ENCODE data around the gene HOOK2. TPM values are rescaled to one million over a fixed set of nuclear protein-coding genes. Genes with fewer than 3 reads are reported as not detected.

Gene HOOK2, protein sequence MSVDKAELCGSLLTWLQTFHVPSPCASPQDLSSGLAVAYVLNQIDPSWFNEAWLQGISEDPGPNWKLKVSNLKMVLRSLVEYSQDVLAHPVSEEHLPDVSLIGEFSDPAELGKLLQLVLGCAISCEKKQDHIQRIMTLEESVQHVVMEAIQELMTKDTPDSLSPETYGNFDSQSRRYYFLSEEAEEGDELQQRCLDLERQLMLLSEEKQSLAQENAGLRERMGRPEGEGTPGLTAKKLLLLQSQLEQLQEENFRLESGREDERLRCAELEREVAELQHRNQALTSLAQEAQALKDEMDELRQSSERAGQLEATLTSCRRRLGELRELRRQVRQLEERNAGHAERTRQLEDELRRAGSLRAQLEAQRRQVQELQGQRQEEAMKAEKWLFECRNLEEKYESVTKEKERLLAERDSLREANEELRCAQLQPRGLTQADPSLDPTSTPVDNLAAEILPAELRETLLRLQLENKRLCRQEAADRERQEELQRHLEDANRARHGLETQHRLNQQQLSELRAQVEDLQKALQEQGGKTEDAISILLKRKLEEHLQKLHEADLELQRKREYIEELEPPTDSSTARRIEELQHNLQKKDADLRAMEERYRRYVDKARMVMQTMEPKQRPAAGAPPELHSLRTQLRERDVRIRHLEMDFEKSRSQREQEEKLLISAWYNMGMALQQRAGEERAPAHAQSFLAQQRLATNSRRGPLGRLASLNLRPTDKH
- 55.4 TPM for total RNA-seq

DNA sequence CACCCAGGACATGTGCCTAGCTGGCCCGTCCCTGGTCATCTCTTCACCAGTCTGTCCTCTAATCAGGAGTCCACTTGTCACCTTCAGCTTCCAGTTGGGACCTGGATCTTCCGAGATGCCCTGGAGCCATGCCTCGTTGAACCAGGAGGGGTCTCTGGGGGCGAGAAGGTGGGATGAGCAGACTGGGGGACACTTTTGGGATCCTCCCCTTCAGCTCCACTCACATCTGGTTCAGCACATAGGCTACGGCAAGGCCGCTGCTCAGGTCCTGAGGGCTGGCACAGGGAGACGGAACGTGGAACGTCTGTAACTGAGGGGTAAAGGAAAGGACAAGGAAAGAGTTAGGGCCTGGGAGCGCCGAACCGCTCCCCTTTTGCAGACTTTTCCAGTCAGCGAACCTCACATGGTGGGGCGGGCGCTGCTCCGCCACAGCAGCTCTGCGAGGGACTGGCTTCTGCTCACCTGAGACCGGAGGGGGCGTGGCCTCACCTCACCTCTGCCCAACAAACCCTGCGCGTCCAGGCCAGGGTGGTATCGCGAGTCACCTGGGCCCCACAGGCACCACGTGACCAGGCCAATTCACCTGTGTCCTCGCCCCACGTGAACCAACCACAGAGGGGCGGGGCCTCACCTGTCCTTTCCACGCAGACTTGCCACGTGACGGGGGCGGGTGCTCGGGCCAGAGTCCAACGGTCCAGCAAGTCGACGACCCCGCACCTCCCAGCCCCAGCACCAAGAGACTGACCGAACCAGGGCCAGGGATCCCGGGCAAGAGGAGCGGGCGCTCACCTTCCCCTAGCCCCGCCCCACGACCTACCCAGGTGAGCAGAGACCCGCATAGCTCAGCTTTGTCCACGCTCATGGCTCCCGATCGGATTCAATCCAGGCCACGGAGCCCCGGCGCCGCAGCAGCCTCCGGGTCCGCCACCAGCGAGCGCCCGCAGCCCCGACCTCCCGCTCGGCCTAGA lies at the start of gene HOOK2:
Gene HOOK2, minus strand, starts transcription at position 965 of the 968 bp plus-strand sequence. Its CDS starts 103 bp downstream, at position 862.

DNA sequence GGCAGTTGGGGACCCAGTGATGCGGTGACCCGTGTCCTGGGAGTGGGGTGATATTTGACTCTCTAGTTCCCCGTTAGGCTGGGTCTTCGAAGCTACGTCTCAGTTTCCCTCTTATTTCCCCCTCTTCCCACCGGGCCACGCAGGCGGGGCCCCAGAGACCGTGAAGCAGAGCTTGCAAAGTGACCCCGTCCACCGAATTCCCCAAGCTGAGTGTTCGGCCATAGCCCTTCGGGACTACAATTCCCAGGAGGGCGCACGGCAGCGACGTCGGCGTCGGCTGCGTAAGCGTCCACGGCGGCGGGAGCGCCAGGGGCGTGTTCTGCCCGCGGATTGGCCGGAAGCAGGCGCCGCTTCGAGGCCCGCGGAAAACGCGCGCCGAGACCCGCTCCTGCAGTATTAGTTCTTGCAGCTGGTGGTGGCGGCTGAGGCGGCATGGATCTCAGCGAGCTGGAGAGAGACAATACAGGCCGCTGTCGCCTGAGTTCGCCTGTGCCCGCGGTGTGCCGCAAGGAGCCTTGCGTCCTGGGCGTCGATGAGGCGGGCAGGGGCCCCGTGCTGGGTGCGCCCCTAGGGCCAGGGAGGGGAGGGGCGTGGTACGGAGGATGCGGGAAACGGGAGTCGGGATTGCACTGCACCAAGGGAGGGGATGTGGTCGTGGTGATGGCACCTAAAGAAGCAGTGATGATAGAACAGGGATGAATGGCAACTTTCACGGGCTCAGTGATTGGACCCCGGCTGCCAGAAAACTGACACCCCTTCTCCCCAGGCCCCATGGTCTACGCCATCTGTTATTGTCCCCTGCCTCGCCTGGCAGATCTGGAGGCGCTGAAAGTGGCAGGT lies 31.1 kb upstream of the HOOK2 start, which contains the start of gene RNASEH2A:
Gene RNASEH2A, plus strand, starts transcription at position 343 of the 840 bp plus-strand sequence. Its CDS starts 90 bp downstream, at position 433.

DNA sequence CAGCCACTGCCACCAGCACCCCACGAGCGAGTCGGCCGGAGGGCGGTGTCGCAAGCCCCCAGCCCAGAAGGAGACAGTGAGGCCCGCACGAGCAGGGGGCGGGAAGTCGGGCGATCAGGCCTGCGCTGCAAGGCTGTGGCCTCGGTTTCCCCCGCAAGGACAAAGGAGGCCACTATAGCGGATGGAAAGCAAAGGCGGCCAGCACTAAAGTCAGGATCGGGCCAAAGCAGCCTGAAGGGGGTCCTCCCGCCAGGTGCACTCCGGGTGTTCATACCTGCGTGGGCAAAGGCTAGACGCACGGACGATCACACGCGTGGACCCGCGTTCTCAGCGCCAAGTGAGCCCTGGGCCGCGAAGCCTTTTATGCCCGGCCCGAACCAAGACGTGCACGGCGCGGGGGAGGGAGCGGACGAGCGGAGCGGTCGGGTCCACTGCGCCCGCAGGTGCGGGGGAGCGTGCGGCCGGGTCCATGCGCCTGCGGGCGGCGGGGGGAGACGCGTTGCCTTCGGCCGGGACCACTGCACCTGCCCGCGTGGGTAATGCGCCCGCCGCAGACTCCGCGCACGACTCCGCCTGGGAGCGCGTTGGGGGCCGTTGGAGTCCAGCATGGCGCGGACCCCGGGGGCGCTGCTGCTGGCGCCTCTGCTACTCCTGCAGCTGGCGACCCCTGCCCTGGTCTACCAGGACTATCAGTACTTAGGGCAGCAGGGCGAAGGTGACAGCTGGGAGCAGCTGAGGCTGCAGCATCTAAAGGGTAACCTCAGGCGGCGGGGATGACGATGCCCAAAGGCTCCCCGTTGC lies 26.3 kb upstream of the HOOK2 start, which contains the start of the genes PRDX2 and THSD8:
Gene PRDX2, minus strand, starts transcription at position 335 of the 801 bp plus-strand sequence. CDS start 539 bp downstream, outside the sequence.
Gene THSD8, plus strand, starts transcription at position 604 of the 801 bp plus-strand sequence. Its CDS starts 3 bp downstream, at position 607.

DNA sequence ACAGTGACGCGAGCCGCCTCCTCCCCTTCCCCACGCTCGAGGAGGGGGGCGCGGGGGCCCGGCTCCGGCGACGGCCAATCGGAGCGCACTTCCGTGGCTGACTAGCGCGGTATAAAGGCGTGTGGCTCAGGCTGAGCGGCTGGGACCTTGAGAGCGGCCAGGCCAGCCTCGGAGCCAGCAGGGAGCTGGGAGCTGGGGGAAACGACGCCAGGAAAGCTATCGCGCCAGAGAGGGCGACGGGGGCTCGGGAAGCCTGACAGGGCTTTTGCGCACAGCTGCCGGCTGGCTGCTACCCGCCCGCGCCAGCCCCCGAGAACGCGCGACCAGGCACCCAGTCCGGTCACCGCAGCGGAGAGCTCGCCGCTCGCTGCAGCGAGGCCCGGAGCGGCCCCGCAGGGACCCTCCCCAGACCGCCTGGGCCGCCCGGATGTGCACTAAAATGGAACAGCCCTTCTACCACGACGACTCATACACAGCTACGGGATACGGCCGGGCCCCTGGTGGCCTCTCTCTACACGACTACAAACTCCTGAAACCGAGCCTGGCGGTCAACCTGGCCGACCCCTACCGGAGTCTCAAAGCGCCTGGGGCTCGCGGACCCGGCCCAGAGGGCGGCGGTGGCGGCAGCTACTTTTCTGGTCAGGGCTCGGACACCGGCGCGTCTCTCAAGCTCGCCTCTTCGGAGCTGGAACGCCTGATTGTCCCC lies 16.1 kb upstream of the HOOK2 start, which contains the start of gene JUNB:
Gene JUNB, plus strand, starts transcription at position 142 of the 706 bp plus-strand sequence. Its CDS starts 286 bp downstream, at position 428.

DNA sequence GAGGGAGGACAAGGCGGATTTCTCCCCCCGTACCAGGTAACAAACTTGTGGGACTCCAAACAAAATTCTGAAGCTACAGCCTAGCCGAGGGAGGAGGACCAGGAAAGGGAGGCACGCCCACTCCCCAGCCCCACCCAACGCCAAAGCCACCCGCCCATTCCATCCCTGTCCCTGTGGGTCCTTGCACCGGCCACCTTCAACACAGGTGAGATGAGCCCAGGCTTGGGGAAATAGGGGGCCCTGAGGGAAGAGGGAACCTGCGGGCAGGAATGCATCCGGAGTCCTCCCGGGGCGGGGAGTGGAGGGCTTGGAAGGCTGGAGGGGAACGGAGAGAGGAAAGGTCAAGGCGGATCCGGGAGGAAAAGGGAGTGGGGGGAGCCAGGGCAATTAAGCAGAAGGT lies 23.7 kb downstream of the HOOK2 start, which contains the start of gene BEST2:
Gene BEST2, plus strand, starts transcription at position 157 of the 400 bp plus-strand sequence. CDS start 802 bp downstream, outside the sequence.

DNA sequence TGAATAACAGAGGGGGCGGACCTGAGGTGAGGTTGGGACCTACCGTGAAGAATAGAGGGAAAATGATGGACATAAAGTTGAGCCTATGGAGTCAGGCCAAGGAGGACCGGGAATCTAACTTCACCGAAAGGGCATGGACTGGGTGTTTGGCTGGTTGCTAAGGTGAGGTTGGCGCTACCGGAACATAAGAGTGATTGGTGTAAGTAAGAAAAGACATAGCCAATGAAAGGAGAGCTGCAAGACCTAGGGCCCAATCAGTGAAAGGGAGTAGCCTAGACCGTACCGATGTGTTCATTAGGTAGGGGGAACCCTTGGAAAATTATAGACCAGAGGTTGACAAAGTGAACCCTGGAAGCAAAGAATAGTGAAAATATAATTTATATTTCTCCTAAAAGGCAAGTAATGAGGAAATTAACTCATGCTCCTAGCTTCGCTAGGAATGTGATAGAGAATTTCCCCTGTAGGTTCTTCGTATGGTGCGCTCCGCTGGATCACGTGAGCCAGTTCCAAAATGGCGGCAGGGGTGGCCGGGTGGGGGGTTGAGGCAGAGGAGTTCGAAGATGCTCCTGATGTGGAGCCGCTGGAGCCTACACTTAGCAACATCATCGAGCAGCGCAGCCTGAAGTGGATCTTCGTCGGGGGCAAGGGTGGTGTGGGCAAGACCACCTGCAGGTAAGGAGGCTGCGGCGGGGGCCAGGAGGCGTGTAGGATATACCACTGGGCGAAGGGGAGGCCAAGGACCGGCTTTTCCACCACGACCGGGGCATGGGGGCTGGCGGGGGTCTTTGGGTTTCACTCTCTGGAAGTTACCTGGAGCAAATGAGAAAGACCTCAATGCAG lies 38.1 kb downstream of the HOOK2 start, which contains the start of gene GET3:
Gene GET3, plus strand, starts transcription at position 503 of the 840 bp plus-strand sequence. Its CDS starts 9 bp downstream, at position 512.

DNA sequence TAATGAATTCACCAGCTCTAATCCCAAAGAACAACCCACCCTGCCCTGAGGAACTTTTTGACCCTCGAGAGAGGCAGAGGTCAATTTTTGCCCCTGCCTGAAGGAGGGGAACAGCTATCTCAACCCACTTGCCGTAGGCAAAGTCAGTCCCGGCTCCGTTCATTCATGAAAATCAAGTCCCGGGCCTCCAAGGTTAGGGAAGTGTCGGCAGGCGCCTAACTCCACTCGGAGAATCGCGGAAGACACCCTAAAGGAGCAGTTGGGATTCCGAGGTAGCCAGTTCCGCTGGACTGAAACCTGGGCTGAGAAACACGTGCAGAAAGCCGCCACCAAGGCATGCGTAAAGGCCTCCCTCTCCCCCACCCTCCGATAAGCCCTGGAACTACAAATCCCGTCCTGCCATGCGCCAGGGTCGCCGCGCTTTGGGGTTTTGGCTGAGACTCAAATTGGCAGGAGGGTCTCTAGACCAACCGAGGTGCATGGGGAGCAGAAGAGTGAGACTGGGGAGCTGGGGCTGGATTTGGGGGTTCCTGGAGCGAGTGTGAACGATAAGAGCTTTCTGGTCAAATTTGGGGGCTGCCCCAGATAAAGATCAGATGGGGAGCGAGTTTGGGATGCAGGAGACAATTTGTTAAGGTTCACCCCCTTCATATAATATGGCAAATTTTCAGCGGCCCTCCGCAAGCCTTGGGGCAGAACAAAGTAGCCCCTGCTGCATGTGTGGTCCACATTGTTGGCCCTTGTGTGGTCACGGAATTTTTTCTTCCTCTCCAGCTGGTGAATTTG lies 51.5 kb downstream of the HOOK2 start, which contains the start of gene TNPO2:
Gene TNPO2, minus strand, starts transcription at position 292 of the 786 bp plus-strand sequence. CDS start 2,955 bp downstream, outside the sequence.

Small RNAs within 50 kb of the gene (small RNA-seq; reads per million reads assigned to genes)
- not detected for gene MIR5684 (ENCODE audit: low replicate concordance)

Other genes starting within 250 kb of the HOOK2 start
- 24.9 TPM for gene ZNF564, start 224.1 kb downstream of the HOOK2 start, total RNA-seq
- gene ZNF490, start 164.7 kb downstream of the HOOK2 start, total RNA-seq: 11.2 TPM
- 21.5 TPM for gene ZNF791, start 164.6 kb downstream of the HOOK2 start, total RNA-seq
- gene MAN2B1, start 108.8 kb downstream of the HOOK2 start, total RNA-seq: 52.4 TPM
- gene WDR83, start 108.7 kb downstream of the HOOK2 start, total RNA-seq: 12.7 TPM
- 85.2 TPM for gene DHPS, start 93.7 kb downstream of the HOOK2 start, total RNA-seq
- not detected for gene GNG14, start 87.6 kb downstream of the HOOK2 start, total RNA-seq
- gene FBXW9, start 78.9 kb downstream of the HOOK2 start, total RNA-seq: 13.4 TPM
- 75.0 TPM for gene TNPO2, start 51.6 kb downstream of the HOOK2 start, total RNA-seq
- gene TRIR, start 40.9 kb downstream of the HOOK2 start, total RNA-seq: 87.8 TPM
- 48.2 TPM for gene GET3, start 38.1 kb downstream of the HOOK2 start, total RNA-seq
- not detected for gene BEST2, start 23.8 kb downstream of the HOOK2 start, total RNA-seq
- gene JUNB, start 15.9 kb upstream of the HOOK2 start, total RNA-seq: 219 TPM
- 324 TPM for gene PRDX2, start 26.2 kb upstream of the HOOK2 start, total RNA-seq
- gene THSD8, start 26.5 kb upstream of the HOOK2 start, total RNA-seq: not detected
- gene RNASEH2A, start 31.0 kb upstream of the HOOK2 start, total RNA-seq: 14.4 TPM
- gene RTBDN, start 59.0 kb upstream of the HOOK2 start, total RNA-seq: not detected
- 1.1 TPM for gene MAST1, start 63.0 kb upstream of the HOOK2 start, total RNA-seq
- 15.4 TPM for gene DNASE2, start 105.9 kb upstream of the HOOK2 start, total RNA-seq
- gene KLF1, start 111.6 kb upstream of the HOOK2 start, total RNA-seq: 7.1 TPM
- 45.0 TPM for gene GCDH, start 115.6 kb upstream of the HOOK2 start, total RNA-seq
- gene SYCE2, start 143.7 kb upstream of the HOOK2 start, total RNA-seq: 1.4 TPM
- gene FARSA, start 158.2 kb upstream of the HOOK2 start, total RNA-seq: 49.1 TPM
- gene CALR, start 163.1 kb upstream of the HOOK2 start, total RNA-seq: 525 TPM
- gene RAD23A, start 170.3 kb upstream of the HOOK2 start, total RNA-seq: 77.2 TPM
- gene GADD45GIP1, start 181.7 kb upstream of the HOOK2 start, total RNA-seq: 19.3 TPM
- not detected for gene DAND5, start 194.0 kb upstream of the HOOK2 start, total RNA-seq
- gene NFIX, start 219.9 kb upstream of the HOOK2 start, total RNA-seq: 48.9 TPM

All from metanephros (tissue), 2 donors.